ENCODE data around the gene TM7SF2. TPM values are rescaled to one million over a fixed set of nuclear protein-coding genes. Genes with fewer than 3 reads are reported as not detected.

TM7SF2 gene
- total and polyA plus RNA-seq, 2 of the 13 experiments (the other 11 are each of a cell fraction or from before 2014, with no cell fraction given) = 56.0 to 66.9 TPM

GRCh38 chr11:65134240-65134951 lies 22.7 kb downstream of the TM7SF2 start, which contains the start of gene SYVN1 (continued):
- TF ChIP-seq AKNA (CRISPR knock-in tag; IDR thresholded peaks at IDR 0.05; ENCODE audit: borderline replicate concordance) = no peak
- no peak; the same call in 1 of the 2 replicates for TF ChIP-seq KMT2A (CRISPR knock-in tag; IDR thresholded peaks at IDR 0.05)
- TF ChIP-seq SNAI1 (CRISPR knock-in tag; IDR thresholded peaks at IDR 0.05; ENCODE audit: borderline replicate concordance) = no peak; the same call in 1 of the 2 replicates
- no peak for TF ChIP-seq MAFK (conservative IDR thresholded peaks at IDR 0.05 in 1 of 2, IDR thresholded peaks at IDR 0.05 in 1 of 2; ENCODE audit: low read length in 2 of 2)
- TF ChIP-seq ZNF33B (CRISPR knock-in tag; IDR thresholded peaks at IDR 0.05) = no peak
- no peak for TF ChIP-seq REL (CRISPR knock-in tag; conservative IDR thresholded peaks at IDR 0.05)
- no peak; the same call in none of the 2 replicates for TF ChIP-seq ZNF563 (CRISPR knock-in tag; IDR thresholded peaks at IDR 0.05)
- TF ChIP-seq DDIT3 (CRISPR knock-in tag; IDR thresholded peaks at IDR 0.05) = no peak
- no peak for TF ChIP-seq TOE1 (CRISPR knock-in tag; IDR thresholded peaks at IDR 0.05)
- TF ChIP-seq FOXK1 (CRISPR knock-in tag; IDR thresholded peaks at IDR 0.05; ENCODE audit: borderline replicate concordance, low read depth) = peak; percentile 73; the same call in 1 of the 2 replicates
- no peak for TF ChIP-seq MATR3 (CRISPR knock-in tag; IDR thresholded peaks at IDR 0.05)
- peak; percentile 58; the same call in 1 of the 2 replicates for TF ChIP-seq ZC3H13 (CRISPR knock-in tag; IDR thresholded peaks at IDR 0.05)
- TF ChIP-seq KLF11 (CRISPR knock-in tag; IDR thresholded peaks at IDR 0.05) = 0 out of 2 replicates have a peak, but pooled peaks have one; percentile 65
- TF ChIP-seq ZNF264 (CRISPR knock-in tag; IDR thresholded peaks at IDR 0.05) = 0 out of 2 replicates have a peak, but pooled peaks have one; percentile 27
- TF ChIP-seq CBX2 (IDR thresholded peaks at IDR 0.05; ENCODE audit: low read depth, low read length) = no peak
- TF ChIP-seq CBX2 (CRISPR knock-in tag; IDR thresholded peaks at IDR 0.05; ENCODE audit: low read depth) = no peak
- no peak for TF ChIP-seq ZNF577 (CRISPR knock-in tag; IDR thresholded peaks at IDR 0.05; ENCODE audit: borderline replicate concordance, low read depth)
- no peak for TF ChIP-seq TCF7L2 (IDR thresholded peaks at IDR 0.05; ENCODE audit: low read depth, low read length)
- no peak; the same call in none of the 2 replicates for TF ChIP-seq KDM3A (CRISPR knock-in tag; IDR thresholded peaks at IDR 0.05; ENCODE audit: low read depth)
- TF ChIP-seq MAFG (CRISPR knock-in tag; IDR thresholded peaks at IDR 0.05) = no peak
- TF ChIP-seq ZNF710 (CRISPR knock-in tag; IDR thresholded peaks at IDR 0.05; ENCODE audit: borderline replicate concordance) = 0 out of 2 replicates have a peak, but pooled peaks have one; percentile 72
- TF ChIP-seq STAG1 (CRISPR knock-in tag; IDR thresholded peaks at IDR 0.05) = no peak

Measured in HepG2 (cell line).